ENCODE measurements around the gene ZNF330.
A peak's percentile ranks its signal among the peaks of the same experiment; 100 is the strongest.
"Not testable (repeated sequence)": the region's sequence is repeated elsewhere in the genome, so short reads cannot be mapped to it uniquely, and the experiment has no call there.

ZNF330 gene

DNA sequence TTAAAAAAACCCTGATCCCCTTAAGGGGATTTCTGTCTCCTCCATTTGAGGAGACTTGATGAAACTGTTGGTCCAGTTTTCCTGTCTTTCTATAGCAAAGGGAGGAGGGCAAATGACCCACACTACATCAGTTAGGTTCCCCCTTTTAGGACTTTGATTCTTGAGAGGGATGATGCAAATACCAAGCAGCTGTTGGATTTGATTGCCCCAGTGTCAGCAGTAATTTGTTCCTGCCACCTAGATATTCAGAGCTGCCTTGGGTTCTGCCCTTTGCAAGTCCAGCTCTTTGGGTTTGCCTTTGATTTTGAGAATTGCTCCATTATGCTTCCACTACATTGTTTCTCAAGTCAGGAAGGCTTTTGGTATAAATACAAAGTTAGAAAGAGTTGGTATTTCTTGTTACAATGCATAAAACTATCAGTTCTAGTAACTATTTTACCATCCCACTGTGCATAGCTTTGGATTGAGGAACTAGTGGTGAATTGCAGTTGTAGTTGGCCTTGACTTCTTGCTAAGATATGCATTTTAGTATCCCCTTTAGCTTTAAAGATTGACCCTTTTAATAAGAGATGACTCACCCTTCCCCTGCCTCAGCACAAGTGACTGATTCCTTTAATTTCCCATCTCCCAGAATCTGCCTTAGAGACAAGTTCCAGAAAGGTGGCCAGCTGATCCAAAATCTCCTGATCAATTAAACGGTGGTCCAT, 24.3 kb upstream of the ZNF330 start:
- Histone ChIP-seq H3K36me3 (ENCODE audit: control insufficient read depth, insufficient read depth, low read length) (no peaks in the 10 kb centered on the region), H3K4me3 (ENCODE audit: low read depth, low read length) (no peak overlapping the region), H3K27me3 (ENCODE audit: control insufficient read depth, insufficient read depth, low read length) (no peaks in the 10 kb centered on the region; the same call in 1 of the 2 replicates), H3K9ac (ENCODE audit: low read length) (no peak overlapping the region), H3K27ac (ENCODE audit: low read depth, low read length) (no peak overlapping the region), H3K4me1 (ENCODE audit: control insufficient read depth, insufficient read depth, low read length) (no peaks in the 10 kb centered on the region), H3K9me3 (ENCODE audit: control insufficient read depth, insufficient read depth, low read depth, low read length) (peaks cover 3% of the 10 kb centered on the region; the same call in 1 of the 2 replicates)

- H3K36me3 ChIP-seq (ENCODE audit: control insufficient read depth, insufficient read depth, low read length) = no peaks in the 10 kb centered on the region
- H3K4me1 ChIP-seq (ENCODE audit: control insufficient read depth, insufficient read depth, low read length) = no peaks in the 10 kb centered on the region
- H3K9me3 ChIP-seq (ENCODE audit: control insufficient read depth, insufficient read depth, low read depth, low read length) = no peaks in the 10 kb centered on the region
- no peak overlapping the region for H3K27ac ChIP-seq (ENCODE audit: low read depth, low read length)
- H3K4me3 ChIP-seq (ENCODE audit: low read depth, low read length) = no peak overlapping the region
- H3K27me3 ChIP-seq (ENCODE audit: control insufficient read depth, insufficient read depth, low read length) = no peaks in the 10 kb centered on the region
- no peak overlapping the region for H3K9ac ChIP-seq (ENCODE audit: low read length)
Observed at GRCh38 chr4:141207961-141208360, 12.7 kb upstream of the ZNF330 start.

GRCh38 chr4:141210168-141210567, 10.5 kb upstream of the ZNF330 start:
- H3K27ac ChIP-seq (ENCODE audit: low read depth, low read length) = no peak overlapping the region
- H3K36me3 ChIP-seq (ENCODE audit: control insufficient read depth, insufficient read depth, low read length) = no peaks in the 10 kb centered on the region
- no peaks in the 10 kb centered on the region for H3K4me1 ChIP-seq (ENCODE audit: control insufficient read depth, insufficient read depth, low read length)
- no peak overlapping the region for H3K4me3 ChIP-seq (ENCODE audit: low read depth, low read length)
- no peaks in the 10 kb centered on the region for H3K27me3 ChIP-seq (ENCODE audit: control insufficient read depth, insufficient read depth, low read length)
- H3K9ac ChIP-seq (ENCODE audit: low read length) = no peak overlapping the region
- H3K9me3 ChIP-seq (ENCODE audit: control insufficient read depth, insufficient read depth, low read depth, low read length) = no peaks in the 10 kb centered on the region

DNA sequence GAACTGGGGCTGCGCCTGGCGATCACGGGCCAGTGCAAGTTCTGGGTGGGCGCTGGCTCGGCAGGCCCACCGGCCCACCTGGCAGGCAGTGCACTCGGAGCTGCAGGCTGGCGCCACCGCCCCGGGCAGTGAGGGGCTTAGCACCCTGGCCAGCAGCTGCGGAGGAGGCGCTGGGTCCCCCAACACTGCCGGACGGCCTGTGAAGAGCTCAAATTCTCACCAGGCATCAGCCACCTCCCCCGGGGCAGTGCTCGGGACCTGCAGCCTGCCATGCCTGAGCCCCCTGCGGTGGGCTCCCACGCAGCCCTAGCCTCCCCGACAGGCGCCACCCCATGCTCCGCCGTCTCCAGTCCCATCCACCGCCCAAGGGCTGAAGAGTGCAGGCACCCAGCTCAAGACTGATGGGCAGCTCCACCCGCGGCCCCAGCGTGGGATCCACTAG, 7.1 kb upstream of the ZNF330 start:
- no peaks in the 10 kb centered on the region for H3K27me3 ChIP-seq (ENCODE audit: control insufficient read depth, insufficient read depth, low read length)
- H3K9me3 ChIP-seq (ENCODE audit: control insufficient read depth, insufficient read depth, low read depth, low read length) = no peaks in the 10 kb centered on the region
- no peaks in the 10 kb centered on the region for H3K4me1 ChIP-seq (ENCODE audit: control insufficient read depth, insufficient read depth, low read length)
- H3K36me3 ChIP-seq (ENCODE audit: control insufficient read depth, insufficient read depth, low read length) = no peaks in the 10 kb centered on the region
- no peak overlapping the region for H3K27ac ChIP-seq (ENCODE audit: low read depth, low read length)
- no peak overlapping the region for H3K4me3 ChIP-seq (ENCODE audit: low read depth, low read length)
- no peak overlapping the region for H3K9ac ChIP-seq (ENCODE audit: low read length)

DNA sequence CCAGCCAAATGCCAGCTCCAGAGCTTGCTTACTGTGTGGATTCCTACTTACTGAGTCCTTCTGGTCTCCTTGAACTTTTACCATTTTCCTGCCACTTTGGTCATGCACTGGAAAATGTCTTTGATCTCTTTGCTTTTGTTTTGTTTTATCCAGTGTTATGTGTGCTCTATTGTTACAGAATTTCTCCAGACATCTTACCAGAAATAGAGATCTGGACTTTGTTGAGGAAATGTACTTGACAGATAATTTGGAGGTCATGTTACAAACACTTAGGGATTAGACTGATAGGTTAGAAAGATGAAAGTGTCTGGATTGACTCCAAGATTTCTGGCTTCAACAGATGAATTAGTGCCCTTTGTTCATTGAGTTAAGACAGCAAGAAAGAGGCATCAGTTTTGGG, 5.7 kb upstream of the ZNF330 start:
- no peak overlapping the region for H3K27ac ChIP-seq (ENCODE audit: low read depth, low read length)
- no peaks in the 10 kb centered on the region for H3K4me1 ChIP-seq (ENCODE audit: control insufficient read depth, insufficient read depth, low read length)
- H3K27me3 ChIP-seq (ENCODE audit: control insufficient read depth, insufficient read depth, low read length) = no peaks in the 10 kb centered on the region
- H3K36me3 ChIP-seq (ENCODE audit: control insufficient read depth, insufficient read depth, low read length) = no peaks in the 10 kb centered on the region
- H3K9ac ChIP-seq (ENCODE audit: low read length) = no peak overlapping the region
- H3K9me3 ChIP-seq (ENCODE audit: control insufficient read depth, insufficient read depth, low read depth, low read length) = no peaks in the 10 kb centered on the region
- no peak overlapping the region for H3K4me3 ChIP-seq (ENCODE audit: low read depth, low read length)

DNA sequence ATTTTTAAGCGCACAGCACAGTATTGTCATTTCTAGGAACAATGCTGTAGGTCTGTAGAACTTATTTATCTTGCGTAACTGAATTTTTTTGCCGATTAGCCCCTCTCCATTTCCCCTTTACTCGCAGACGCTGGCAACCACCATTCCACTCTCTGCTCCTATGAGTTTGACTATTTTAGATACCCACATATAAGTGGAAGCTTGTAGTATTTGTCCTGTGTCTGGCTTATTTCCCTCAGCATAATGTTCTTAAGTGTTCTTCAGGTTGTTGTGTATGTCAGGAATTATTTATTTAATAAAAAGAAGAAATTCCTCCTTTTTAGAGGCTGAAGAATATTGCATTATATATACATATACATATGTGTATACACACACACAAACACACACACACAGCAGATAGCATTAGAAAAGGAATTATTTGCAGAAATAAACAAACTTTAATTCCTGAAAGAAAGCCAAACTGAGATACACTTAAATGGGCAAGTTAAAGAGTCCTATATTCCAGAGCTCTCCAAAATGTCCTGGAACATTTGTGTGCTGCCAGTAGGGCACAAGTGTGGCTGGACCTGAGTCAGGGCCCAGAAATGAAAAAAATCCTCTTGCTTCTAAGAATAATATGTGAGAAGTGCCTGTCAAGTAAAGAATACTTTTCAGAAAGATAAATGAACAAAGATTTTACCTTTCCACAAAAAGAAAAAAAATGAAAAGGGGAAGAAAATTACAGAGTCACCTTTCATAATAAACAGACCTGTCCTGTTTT, 4.5 kb upstream of the ZNF330 start:
- Histone ChIP-seq H3K27me3 (ENCODE audit: control insufficient read depth, insufficient read depth, low read length) (no peaks in the 10 kb centered on the region), H3K27ac (ENCODE audit: low read depth, low read length) (no peak overlapping the region), H3K4me3 (ENCODE audit: low read depth, low read length) (no peak overlapping the region), H3K4me1 (ENCODE audit: control insufficient read depth, insufficient read depth, low read length) (peaks cover 5% of the 10 kb centered on the region), H3K9ac (ENCODE audit: low read length) (no peak overlapping the region), H3K36me3 (ENCODE audit: control insufficient read depth, insufficient read depth, low read length) (no peaks in the 10 kb centered on the region), H3K9me3 (ENCODE audit: control insufficient read depth, insufficient read depth, low read depth, low read length) (no peaks in the 10 kb centered on the region)

DNA sequence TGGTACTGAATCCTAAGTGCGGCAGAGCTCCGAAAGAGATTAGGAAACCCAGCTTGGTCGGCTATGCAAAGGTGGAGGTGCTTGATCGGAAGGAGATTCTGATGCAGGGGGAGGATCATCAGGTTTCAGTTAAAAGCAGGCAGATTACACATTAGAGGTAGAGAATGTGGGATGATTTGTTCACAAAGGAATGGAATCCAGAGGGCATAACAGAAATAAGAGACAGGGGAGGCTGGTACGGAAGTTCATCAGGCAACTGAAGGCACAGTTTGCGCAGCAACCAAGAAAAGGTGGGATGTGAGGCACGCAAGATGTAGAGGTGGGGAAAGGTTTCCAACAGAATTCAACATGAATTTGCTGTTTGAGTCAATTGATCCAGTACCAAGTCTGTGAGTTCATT, 424 bp upstream of the ZNF330 start:
- Histone ChIP-seq H3K9me3 (ENCODE audit: control insufficient read depth, insufficient read depth, low read depth, low read length) (no peaks in the 10 kb centered on the region), H3K36me3 (ENCODE audit: control insufficient read depth, insufficient read depth, low read length) (peaks cover 21% of the 10 kb centered on the region), H3K4me1 (ENCODE audit: control insufficient read depth, insufficient read depth, low read length) (peaks cover 5% of the 10 kb centered on the region), H3K9ac (ENCODE audit: low read length) (peak overlapping the region; percentile 16), H3K27ac (ENCODE audit: low read depth, low read length) (no peak overlapping the region), H3K4me3 (ENCODE audit: low read depth, low read length) (peak overlapping the region; percentile 79), H3K27me3 (ENCODE audit: control insufficient read depth, insufficient read depth, low read length) (no peaks in the 10 kb centered on the region)

DNA sequence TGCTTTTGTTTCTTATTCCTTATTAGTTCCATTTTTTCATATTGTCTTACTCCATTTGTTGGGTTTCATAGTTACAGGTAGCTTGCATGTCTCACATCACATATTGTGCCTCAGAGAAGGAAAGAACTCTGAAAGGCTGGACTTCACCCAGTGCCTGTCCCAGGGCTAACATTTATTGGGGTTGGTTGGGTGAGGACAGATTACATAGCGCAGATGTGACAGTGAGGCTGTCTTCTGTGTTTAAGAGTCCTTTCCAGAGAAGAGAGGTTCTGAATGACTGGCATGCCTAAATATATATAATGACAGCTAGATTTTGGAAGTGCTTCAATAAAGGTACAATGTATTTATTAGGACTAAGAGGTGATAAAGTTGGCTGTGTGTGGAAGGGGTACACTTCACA, 2.7 kb downstream of the ZNF330 start:
- Histone ChIP-seq H3K4me1 (ENCODE audit: control insufficient read depth, insufficient read depth, low read length) (peaks cover 5% of the 10 kb centered on the region), H3K4me3 (ENCODE audit: low read depth, low read length) (no peak overlapping the region), H3K27ac (ENCODE audit: low read depth, low read length) (no peak overlapping the region), H3K9ac (ENCODE audit: low read length) (no peak overlapping the region), H3K36me3 (ENCODE audit: control insufficient read depth, insufficient read depth, low read length) (peaks cover 42% of the 10 kb centered on the region), H3K9me3 (ENCODE audit: control insufficient read depth, insufficient read depth, low read depth, low read length) (no peaks in the 10 kb centered on the region), H3K27me3 (ENCODE audit: control insufficient read depth, insufficient read depth, low read length) (no peaks in the 10 kb centered on the region)

DNA sequence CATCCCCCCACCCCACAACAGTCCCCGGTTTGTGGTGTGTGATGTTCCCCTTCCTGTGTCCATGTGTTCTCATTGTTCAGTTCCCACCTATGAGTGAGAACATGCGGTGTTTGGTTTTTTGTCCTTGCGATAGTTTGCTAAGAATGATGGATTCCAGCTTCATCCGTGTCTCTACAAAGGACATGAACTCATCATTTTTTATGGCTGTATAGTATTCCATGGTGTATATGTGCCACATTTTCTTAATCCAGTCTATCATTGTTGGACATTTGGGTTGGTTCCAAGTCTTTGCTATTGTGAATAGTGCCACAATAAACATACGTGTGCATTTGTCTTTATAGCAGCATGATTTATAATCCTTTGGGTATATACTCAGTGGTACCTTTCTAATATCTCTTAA, 6.6 kb downstream of the ZNF330 start:
- not testable (repeated sequence) for H3K9ac ChIP-seq (ENCODE audit: low read length); H3K27ac ChIP-seq (ENCODE audit: low read depth, low read length); H3K4me1 ChIP-seq (ENCODE audit: control insufficient read depth, insufficient read depth, low read length); H3K9me3 ChIP-seq (ENCODE audit: control insufficient read depth, insufficient read depth, low read depth, low read length); H3K4me3 ChIP-seq (ENCODE audit: low read depth, low read length); H3K27me3 ChIP-seq (ENCODE audit: control insufficient read depth, insufficient read depth, low read length)
- peaks cover 74% of the 10 kb centered on the region for H3K36me3 ChIP-seq (ENCODE audit: control insufficient read depth, insufficient read depth, low read length)

- H3K27me3 ChIP-seq (ENCODE audit: control insufficient read depth, insufficient read depth, low read length) = no peaks in the 10 kb centered on the region
- no peaks in the 10 kb centered on the region for H3K9me3 ChIP-seq (ENCODE audit: control insufficient read depth, insufficient read depth, low read depth, low read length)
- H3K4me3 ChIP-seq (ENCODE audit: low read depth, low read length) = no peak overlapping the region
- H3K4me1 ChIP-seq (ENCODE audit: control insufficient read depth, insufficient read depth, low read length) = no peaks in the 10 kb centered on the region
- no peak overlapping the region for H3K27ac ChIP-seq (ENCODE audit: low read depth, low read length)
- H3K9ac ChIP-seq (ENCODE audit: low read length) = no peak overlapping the region
- peaks cover 79% of the 10 kb centered on the region for H3K36me3 ChIP-seq (ENCODE audit: control insufficient read depth, insufficient read depth, low read length)
Observed at GRCh38 chr4:141229408-141230101, 8.9 kb downstream of the ZNF330 start.

DNA sequence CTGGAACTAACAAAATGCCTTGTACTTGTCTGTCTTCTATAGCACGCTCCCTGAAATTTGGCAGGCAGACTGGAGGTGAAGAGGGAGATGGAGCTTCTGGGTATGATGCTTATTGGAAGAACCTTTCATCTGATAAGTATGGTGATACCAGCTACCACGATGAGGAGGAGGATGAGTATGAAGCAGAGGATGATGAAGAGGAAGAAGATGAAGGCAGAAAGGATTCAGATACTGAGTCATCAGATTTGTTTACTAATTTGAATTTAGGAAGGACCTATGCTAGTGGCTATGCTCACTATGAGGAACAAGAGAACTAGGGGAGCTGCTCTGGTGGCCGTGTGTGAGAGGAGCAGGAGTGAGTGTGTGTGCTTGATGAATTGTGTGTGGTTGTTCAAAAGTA, 13.0 kb downstream of the ZNF330 start:
- Histone ChIP-seq H3K9ac (ENCODE audit: low read length) (no peak overlapping the region), H3K4me3 (ENCODE audit: low read depth, low read length) (no peak overlapping the region), H3K4me1 (ENCODE audit: control insufficient read depth, insufficient read depth, low read length) (no peaks in the 10 kb centered on the region), H3K36me3 (ENCODE audit: control insufficient read depth, insufficient read depth, low read length) (peaks cover 50% of the 10 kb centered on the region), H3K27ac (ENCODE audit: low read depth, low read length) (no peak overlapping the region), H3K9me3 (ENCODE audit: control insufficient read depth, insufficient read depth, low read depth, low read length) (no peaks in the 10 kb centered on the region), H3K27me3 (ENCODE audit: control insufficient read depth, insufficient read depth, low read length) (no peaks in the 10 kb centered on the region)

All from HUES6 (cell line).